GM12878 (cell line): ENCODE data around the gene CDYL.

Experiments used
- ATF7 ChIP-seq: fragments of 450-650 bp; IDR thresholded peaks from 2 replicates; pipeline ENCODE4 v1.6.1; 2016; ENCODE audit warnings: low read depth, mild to moderate bottlenecking
- POLR2AphosphoS5 ChIP-seq: IDR thresholded peaks from 2 replicates; pipeline ENCODE4 v1.6.1; 2011; ENCODE audit warnings: mild to moderate bottlenecking, low read length, inconsistent platforms
- RB1 ChIP-seq: fragments of 450-650 bp; formaldehyde crosslinking; IDR thresholded peaks from 2 replicates; pipeline ENCODE4 v1.6.1; 2017; ENCODE audit warnings: mild to moderate bottlenecking, borderline replicate concordance
- REST ChIP-seq: IDR thresholded peaks from 2 replicates; pipeline ENCODE4 v1.6.1; 2012; ENCODE audit warnings: mild to moderate bottlenecking, low read depth, low read length
- SIN3A ChIP-seq: IDR thresholded peaks from 2 replicates; pipeline ENCODE4 v1.6.1; 2012; ENCODE audit warnings: low read depth, low read length, improper control_type of control experiment
- SPI1 ChIP-seq: IDR thresholded peaks from 2 replicates; pipeline ENCODE4 v1.6.1; 2011; ENCODE audit warnings: low read depth, mild to moderate bottlenecking, low read length, moderate library complexity, borderline replicate concordance; ENCODE audit not compliant: insufficient read depth
- TCF12 ChIP-seq: IDR thresholded peaks from 2 replicates; pipeline ENCODE4 v1.6.1; 2011; ENCODE audit warnings: low read depth, mild to moderate bottlenecking, low read length
- ZNF384 ChIP-seq: IDR thresholded peaks from 2 replicates; pipeline ENCODE4 v1.6.1; 2012; ENCODE audit warnings: low read depth, mild to moderate bottlenecking, low read length, improper control_type of control experiment, borderline replicate concordance
- TF ChIP-seq, protein P1 (sequence below), 3 experiments: IDR thresholded peaks in 2 of 3; conservative IDR thresholded peaks in 1 of 3; 2 replicates each; pipeline ENCODE4 v1.5.1; 2011; ENCODE audit warnings: low read depth in 3 of 3, low read length in 3 of 3, mild to moderate bottlenecking in 3 of 3, control low read depth in 2 of 3, moderate library complexity in 2 of 3, inconsistent platforms in 1 of 3, mixed read lengths in 1 of 3; ENCODE audit not compliant: control insufficient read depth in 2 of 3, insufficient read depth in 1 of 3; ENCODE audit errors: extremely low read depth in 1 of 3

DNA sequence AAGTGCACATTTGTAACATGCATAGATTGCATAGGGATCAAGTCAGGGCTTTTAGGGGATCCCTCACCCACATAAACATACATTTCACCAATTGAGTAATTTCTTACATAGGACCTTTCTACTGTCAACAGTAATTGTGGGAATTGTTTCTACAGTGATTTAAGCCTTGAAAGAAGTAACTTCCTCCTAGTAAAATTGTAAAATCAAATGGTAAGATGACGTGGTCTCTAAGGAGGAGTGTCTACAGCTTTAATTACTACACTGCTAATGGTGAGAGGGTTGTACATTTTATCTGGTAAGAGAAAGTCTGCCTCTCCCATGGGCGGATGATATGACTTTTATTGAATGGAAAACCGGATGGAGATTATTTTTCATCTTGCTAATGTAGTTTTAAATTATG is 129.6 kb downstream of the CDYL start:
- TF ChIP-seq ZNF384, result no peak
- TF ChIP-seq, protein P1, sequence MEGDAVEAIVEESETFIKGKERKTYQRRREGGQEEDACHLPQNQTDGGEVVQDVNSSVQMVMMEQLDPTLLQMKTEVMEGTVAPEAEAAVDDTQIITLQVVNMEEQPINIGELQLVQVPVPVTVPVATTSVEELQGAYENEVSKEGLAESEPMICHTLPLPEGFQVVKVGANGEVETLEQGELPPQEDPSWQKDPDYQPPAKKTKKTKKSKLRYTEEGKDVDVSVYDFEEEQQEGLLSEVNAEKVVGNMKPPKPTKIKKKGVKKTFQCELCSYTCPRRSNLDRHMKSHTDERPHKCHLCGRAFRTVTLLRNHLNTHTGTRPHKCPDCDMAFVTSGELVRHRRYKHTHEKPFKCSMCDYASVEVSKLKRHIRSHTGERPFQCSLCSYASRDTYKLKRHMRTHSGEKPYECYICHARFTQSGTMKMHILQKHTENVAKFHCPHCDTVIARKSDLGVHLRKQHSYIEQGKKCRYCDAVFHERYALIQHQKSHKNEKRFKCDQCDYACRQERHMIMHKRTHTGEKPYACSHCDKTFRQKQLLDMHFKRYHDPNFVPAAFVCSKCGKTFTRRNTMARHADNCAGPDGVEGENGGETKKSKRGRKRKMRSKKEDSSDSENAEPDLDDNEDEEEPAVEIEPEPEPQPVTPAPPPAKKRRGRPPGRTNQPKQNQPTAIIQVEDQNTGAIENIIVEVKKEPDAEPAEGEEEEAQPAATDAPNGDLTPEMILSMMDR (IDR thresholded peaks at IDR 0.05 in 2 of 3, conservative IDR thresholded peaks at IDR 0.05 in 1 of 3; ENCODE audit: control insufficient read depth in 2 of 3, extremely low read depth in 1 of 3, insufficient read depth in 1 of 3, low read depth in 3 of 3, low read length in 3 of 3), result no peak
- TF ChIP-seq SIN3A, result no peak
- TF ChIP-seq SPI1, result no peak
- TF ChIP-seq TCF12, result no peak
- no peak for TF ChIP-seq REST
- no peak for TF ChIP-seq ATF7
- TF ChIP-seq RB1, result no peak
- TF ChIP-seq POLR2AphosphoS5, result no peak
